HepG2 (cell line): ENCODE data around the gene TNNI3K.

ENCODE experiments used
- CBFB ChIP-seq: sonication (generic); formaldehyde crosslinking; IDR thresholded peaks from 2 replicates; pipeline ENCODE4 v1.4.0; 2020; ENCODE audit warnings: missing genetic modification reagents
- CBX5 ChIP-seq: sonication (generic); formaldehyde crosslinking; IDR thresholded peaks from 2 replicates; pipeline ENCODE4 v1.4.0; 2020; ENCODE audit warnings: missing genetic modification reagents, borderline replicate concordance
- CREB1 ChIP-seq, 2 experiments: fragments of 450-650 bp in 1 of 2; IDR thresholded peaks; 2 replicates each; pipeline ENCODE4 v1.6.1; 2016 to 2017; ENCODE audit warnings: control low read depth in 1 of 2, mild to moderate bottlenecking in 1 of 2, missing compliant biosample characterization in 1 of 2, missing genetic modification characterization in 1 of 2
- MXD4 ChIP-seq: IDR thresholded peaks from 2 replicates; pipeline ENCODE4 v1.6.1; 2016; ENCODE audit warnings: mild to moderate bottlenecking, missing biosample characterization, missing genetic modification reagents
- POLR2AphosphoS5 ChIP-seq: IDR thresholded peaks from 2 replicates; pipeline ENCODE4 v1.6.1; 2012; ENCODE audit warnings: low read depth, low read length
- SP140L ChIP-seq: sonication (generic); formaldehyde crosslinking; IDR thresholded peaks from 2 replicates; pipeline ENCODE4 v1.4.0; 2020; ENCODE audit warnings: missing genetic modification reagents, borderline replicate concordance
- ZNF274 ChIP-seq: sonication (generic); formaldehyde crosslinking; IDR thresholded peaks from 2 replicates; pipeline ENCODE4 v1.5.1; 2020; ENCODE audit warnings: mild to moderate bottlenecking, missing genetic modification reagents
- ZNF629 ChIP-seq: sonication (generic); formaldehyde crosslinking; conservative IDR thresholded peaks from 2 replicates; pipeline ENCODE4 v1.5.0; 2020; ENCODE audit warnings: missing genetic modification reagents
- ZNF768 ChIP-seq: sonication (generic); formaldehyde crosslinking; IDR thresholded peaks from 2 replicates; pipeline ENCODE4 v1.4.0; 2020; ENCODE audit warnings: missing genetic modification reagents
- TF ChIP-seq, protein P1 (sequence below), 2 experiments: IDR thresholded peaks; 2 replicates each; pipeline ENCODE4 v1.6.1; 2011 to 2012; ENCODE audit warnings: low read length in 2 of 2, borderline replicate concordance in 1 of 2, low read depth in 1 of 2, mild to moderate bottlenecking in 1 of 2, moderate library complexity in 1 of 2
- TF ChIP-seq, protein P2 (sequence below): sonication (generic); formaldehyde crosslinking; IDR thresholded peaks from 2 replicates; pipeline ENCODE4 v1.5.0; 2020; ENCODE audit warnings: mild to moderate bottlenecking, missing genetic modification reagents, moderate library complexity
- TF ChIP-seq, protein P3 (sequence below): sonication (generic); formaldehyde crosslinking; IDR thresholded peaks from 2 replicates; pipeline ENCODE4 v1.4.0; 2020; ENCODE audit warnings: mild to moderate bottlenecking, low read depth, missing genetic modification reagents

DNA sequence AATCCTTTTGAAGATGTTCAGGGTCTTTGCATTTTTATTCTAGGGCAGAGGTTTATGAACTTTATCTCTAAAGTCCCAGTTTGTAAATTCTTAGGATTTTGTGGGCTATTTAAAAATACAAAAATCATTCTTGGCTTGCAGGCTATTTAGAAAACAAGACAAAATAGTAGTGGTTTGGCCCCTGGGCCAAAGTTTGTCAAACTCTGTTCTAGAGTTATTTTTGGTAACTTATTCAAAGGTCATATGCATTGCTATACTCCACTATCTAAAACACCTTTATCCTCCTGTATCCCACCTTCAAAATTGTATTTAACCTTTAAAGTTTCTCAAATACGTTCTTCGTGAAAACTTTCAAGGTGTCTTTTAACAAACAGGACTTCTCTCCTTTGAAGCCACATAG lies 352.7 kb downstream of the TNNI3K start:
- no peak for TF ChIP-seq MXD4 (CRISPR knock-in tag)
- no peak for TF ChIP-seq CREB1 (IDR thresholded peaks at IDR 0.05)
- TF ChIP-seq CREB1 (CRISPR knock-in tag; IDR thresholded peaks at IDR 0.05): no peak
- TF ChIP-seq ZNF768 (CRISPR knock-in tag): no peak
- TF ChIP-seq, protein P1, sequence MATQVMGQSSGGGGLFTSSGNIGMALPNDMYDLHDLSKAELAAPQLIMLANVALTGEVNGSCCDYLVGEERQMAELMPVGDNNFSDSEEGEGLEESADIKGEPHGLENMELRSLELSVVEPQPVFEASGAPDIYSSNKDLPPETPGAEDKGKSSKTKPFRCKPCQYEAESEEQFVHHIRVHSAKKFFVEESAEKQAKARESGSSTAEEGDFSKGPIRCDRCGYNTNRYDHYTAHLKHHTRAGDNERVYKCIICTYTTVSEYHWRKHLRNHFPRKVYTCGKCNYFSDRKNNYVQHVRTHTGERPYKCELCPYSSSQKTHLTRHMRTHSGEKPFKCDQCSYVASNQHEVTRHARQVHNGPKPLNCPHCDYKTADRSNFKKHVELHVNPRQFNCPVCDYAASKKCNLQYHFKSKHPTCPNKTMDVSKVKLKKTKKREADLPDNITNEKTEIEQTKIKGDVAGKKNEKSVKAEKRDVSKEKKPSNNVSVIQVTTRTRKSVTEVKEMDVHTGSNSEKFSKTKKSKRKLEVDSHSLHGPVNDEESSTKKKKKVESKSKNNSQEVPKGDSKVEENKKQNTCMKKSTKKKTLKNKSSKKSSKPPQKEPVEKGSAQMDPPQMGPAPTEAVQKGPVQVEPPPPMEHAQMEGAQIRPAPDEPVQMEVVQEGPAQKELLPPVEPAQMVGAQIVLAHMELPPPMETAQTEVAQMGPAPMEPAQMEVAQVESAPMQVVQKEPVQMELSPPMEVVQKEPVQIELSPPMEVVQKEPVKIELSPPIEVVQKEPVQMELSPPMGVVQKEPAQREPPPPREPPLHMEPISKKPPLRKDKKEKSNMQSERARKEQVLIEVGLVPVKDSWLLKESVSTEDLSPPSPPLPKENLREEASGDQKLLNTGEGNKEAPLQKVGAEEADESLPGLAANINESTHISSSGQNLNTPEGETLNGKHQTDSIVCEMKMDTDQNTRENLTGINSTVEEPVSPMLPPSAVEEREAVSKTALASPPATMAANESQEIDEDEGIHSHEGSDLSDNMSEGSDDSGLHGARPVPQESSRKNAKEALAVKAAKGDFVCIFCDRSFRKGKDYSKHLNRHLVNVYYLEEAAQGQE (IDR thresholded peaks at IDR 0.05; ENCODE audit: borderline replicate concordance in 1 of 2, low read depth in 1 of 2, low read length in 2 of 2): no peak
- TF ChIP-seq POLR2AphosphoS5: no peak
- TF ChIP-seq CBFB (CRISPR knock-in tag): no peak
- TF ChIP-seq SP140L: no peak
- TF ChIP-seq ZNF274 (CRISPR knock-in tag): no peak
- TF ChIP-seq ZNF629: no peak
- no peak for TF ChIP-seq CBX5
- TF ChIP-seq, protein P2, sequence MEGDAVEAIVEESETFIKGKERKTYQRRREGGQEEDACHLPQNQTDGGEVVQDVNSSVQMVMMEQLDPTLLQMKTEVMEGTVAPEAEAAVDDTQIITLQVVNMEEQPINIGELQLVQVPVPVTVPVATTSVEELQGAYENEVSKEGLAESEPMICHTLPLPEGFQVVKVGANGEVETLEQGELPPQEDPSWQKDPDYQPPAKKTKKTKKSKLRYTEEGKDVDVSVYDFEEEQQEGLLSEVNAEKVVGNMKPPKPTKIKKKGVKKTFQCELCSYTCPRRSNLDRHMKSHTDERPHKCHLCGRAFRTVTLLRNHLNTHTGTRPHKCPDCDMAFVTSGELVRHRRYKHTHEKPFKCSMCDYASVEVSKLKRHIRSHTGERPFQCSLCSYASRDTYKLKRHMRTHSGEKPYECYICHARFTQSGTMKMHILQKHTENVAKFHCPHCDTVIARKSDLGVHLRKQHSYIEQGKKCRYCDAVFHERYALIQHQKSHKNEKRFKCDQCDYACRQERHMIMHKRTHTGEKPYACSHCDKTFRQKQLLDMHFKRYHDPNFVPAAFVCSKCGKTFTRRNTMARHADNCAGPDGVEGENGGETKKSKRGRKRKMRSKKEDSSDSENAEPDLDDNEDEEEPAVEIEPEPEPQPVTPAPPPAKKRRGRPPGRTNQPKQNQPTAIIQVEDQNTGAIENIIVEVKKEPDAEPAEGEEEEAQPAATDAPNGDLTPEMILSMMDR (CRISPR knock-in tag): no peak
- TF ChIP-seq, protein P3, sequence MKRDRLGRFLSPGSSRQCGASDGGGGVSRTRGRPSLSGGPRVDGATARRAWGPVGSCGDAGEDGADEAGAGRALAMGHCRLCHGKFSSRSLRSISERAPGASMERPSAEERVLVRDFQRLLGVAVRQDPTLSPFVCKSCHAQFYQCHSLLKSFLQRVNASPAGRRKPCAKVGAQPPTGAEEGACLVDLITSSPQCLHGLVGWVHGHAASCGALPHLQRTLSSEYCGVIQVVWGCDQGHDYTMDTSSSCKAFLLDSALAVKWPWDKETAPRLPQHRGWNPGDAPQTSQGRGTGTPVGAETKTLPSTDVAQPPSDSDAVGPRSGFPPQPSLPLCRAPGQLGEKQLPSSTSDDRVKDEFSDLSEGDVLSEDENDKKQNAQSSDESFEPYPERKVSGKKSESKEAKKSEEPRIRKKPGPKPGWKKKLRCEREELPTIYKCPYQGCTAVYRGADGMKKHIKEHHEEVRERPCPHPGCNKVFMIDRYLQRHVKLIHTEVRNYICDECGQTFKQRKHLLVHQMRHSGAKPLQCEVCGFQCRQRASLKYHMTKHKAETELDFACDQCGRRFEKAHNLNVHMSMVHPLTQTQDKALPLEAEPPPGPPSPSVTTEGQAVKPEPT: no peak
